ENCODE results near the gene PKN1.

- TF ChIP-seq THAP7 (CRISPR knock-in tag; IDR thresholded peaks at IDR 0.05): no peak
- no peak for TF ChIP-seq TCF7L2 (IDR thresholded peaks at IDR 0.05; ENCODE audit: low read depth, low read length)
- TF ChIP-seq EGR1 (conservative IDR thresholded peaks at IDR 0.05): no peak
Observed at GRCh38 chr19:14482172-14482941, 49.3 kb downstream of the PKN1 start.
